ENCODE measurements around the gene DISC1. TPM values are rescaled to one million over a fixed set of nuclear protein-coding genes. Genes with fewer than 3 reads are reported as not detected.

Gene DISC1
- total and polyA plus RNA-seq, 7 donors = 1.2 to 14.1 (median 5.8) TPM

DNA sequence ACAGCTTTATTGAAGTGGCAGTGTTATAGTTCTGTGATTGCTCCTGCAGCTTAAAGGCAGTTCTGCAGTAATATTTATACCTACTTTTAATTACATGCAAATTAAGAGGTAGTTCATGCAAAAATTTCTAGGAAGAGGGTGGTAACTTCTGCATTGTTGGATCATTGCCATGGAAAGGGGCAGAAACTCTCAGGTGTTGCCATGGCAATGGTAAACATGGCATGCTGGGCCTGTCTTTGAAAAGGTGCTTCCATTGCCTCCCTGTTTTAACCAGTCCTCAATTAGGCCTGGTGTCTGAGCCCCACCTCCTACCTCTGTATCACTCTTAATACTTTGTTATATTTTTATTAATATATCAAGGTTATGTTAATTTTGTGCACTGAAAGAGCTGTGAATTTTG is 104.7 kb downstream of the DISC1 start:
- no peak for TF ChIP-seq POLR2A (IDR thresholded peaks at IDR 0.05)
- TF ChIP-seq, protein P1, sequence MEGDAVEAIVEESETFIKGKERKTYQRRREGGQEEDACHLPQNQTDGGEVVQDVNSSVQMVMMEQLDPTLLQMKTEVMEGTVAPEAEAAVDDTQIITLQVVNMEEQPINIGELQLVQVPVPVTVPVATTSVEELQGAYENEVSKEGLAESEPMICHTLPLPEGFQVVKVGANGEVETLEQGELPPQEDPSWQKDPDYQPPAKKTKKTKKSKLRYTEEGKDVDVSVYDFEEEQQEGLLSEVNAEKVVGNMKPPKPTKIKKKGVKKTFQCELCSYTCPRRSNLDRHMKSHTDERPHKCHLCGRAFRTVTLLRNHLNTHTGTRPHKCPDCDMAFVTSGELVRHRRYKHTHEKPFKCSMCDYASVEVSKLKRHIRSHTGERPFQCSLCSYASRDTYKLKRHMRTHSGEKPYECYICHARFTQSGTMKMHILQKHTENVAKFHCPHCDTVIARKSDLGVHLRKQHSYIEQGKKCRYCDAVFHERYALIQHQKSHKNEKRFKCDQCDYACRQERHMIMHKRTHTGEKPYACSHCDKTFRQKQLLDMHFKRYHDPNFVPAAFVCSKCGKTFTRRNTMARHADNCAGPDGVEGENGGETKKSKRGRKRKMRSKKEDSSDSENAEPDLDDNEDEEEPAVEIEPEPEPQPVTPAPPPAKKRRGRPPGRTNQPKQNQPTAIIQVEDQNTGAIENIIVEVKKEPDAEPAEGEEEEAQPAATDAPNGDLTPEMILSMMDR (IDR thresholded peaks at IDR 0.05) = no peak
- H3K9me3 ChIP-seq = no peaks in the 10 kb centered on the region
- no peaks in the 10 kb centered on the region for H3K4me1 ChIP-seq
- intact Hi-C loops (cut with DNase I) = no loop called here
- DNase-seq = no peak
- H3K27ac ChIP-seq = no peak overlapping the region
- no peaks in the 10 kb centered on the region for H3K36me3 ChIP-seq
- no peak overlapping the region for H3K4me3 ChIP-seq
- H3K27me3 ChIP-seq = no peaks in the 10 kb centered on the region

DNA sequence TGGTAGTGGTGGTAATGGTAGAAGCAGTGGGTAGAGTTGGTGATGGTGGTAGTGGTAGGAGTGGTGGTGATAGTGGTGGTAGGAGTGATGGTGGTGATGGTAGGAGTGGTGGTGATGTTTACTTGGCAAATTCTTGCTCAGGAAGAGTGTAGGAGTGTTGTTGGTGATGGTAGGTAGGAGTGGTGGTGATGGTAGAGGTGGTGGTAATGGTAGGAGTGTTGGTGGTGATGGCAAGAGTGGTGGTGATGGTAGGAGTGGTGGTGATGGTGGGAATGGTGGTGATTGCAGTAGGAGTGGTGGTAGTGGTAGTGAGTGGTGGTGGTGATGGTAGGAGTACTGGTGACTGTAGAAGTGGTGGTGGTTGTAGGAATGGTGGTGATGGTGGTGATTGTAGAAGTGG is 106.5 kb downstream of the DISC1 start:
- Histone ChIP-seq H3K4me1 (no peaks in the 10 kb centered on the region), H3K27me3 (no peaks in the 10 kb centered on the region), H3K9me3 (no peaks in the 10 kb centered on the region), H3K4me3 (no peak overlapping the region), H3K36me3 (no peaks in the 10 kb centered on the region), H3K27ac (no peak overlapping the region)
- TF ChIP-seq POLR2AphosphoS5 (IDR thresholded peaks at IDR 0.05) = no peak
- no peak for TF ChIP-seq POLR2A (IDR thresholded peaks at IDR 0.05)
- TF ChIP-seq, protein P1 (IDR thresholded peaks at IDR 0.05) = no peak
- TF ChIP-seq EP300 (IDR thresholded peaks at IDR 0.05) = no peak
- DNase-seq = no peak
- intact Hi-C loops (cut with DNase I) = no loop called here

DNA sequence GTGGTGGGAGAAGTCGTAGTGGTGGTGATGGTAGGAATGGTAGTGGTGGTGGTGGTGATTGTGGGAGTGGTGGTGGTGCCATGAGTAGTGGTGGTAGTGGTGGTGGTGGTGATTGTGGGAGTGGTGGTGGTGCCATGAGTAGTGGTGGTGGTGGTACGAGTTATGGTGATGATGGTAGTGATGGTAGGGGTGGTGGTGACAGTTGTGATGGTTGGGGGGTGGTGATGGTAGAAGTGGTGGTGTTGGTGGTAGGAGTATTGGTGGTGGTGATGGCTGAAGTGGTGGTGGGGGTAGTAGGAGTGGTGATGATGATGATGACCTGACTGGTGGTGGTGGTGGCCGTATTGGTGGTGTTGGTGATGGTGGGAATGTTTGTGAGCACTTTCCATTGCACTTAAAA is 107.1 kb downstream of the DISC1 start:
- 82 to 97% methylated on average over 3 of the region's 3 CpGs for WGBS, 2 donors
- intact Hi-C loops (cut with DNase I) = no loop called here
- Histone ChIP-seq H3K27ac (no peak overlapping the region), H3K9me3 (no peaks in the 10 kb centered on the region), H3K27me3 (no peaks in the 10 kb centered on the region), H3K4me3 (no peak overlapping the region), H3K36me3 (no peaks in the 10 kb centered on the region), H3K4me1 (no peaks in the 10 kb centered on the region)
- DNase-seq = no peak
- TF ChIP-seq, protein P1 (IDR thresholded peaks at IDR 0.05) = no peak
- TF ChIP-seq POLR2A (IDR thresholded peaks at IDR 0.05) (no peak), POLR2AphosphoS5 (IDR thresholded peaks at IDR 0.05) (no peak), EP300 (IDR thresholded peaks at IDR 0.05) (no peak)

DNA sequence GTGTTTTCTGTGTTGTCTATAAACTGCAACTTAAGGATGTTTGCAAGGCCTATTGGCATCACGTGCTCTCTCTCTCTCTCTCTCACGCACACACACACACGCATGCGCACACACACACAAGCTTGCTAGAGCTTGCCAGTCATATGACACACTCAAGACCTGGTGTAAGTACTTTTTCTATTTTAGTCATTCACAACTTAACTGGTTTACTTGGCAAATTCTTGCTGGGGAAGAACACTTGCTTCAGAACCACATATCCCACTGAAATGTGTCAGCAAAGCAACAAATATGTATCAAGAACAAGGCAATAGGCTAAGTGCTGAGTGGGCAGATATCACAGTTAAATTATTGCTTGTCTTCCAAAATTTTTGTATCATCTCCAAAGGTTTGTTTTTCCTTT is 107.8 kb downstream of the DISC1 start:
- no peak overlapping the region for H3K27ac ChIP-seq
- no peaks in the 10 kb centered on the region for H3K36me3 ChIP-seq
- H3K4me1 ChIP-seq = no peaks in the 10 kb centered on the region
- intact Hi-C loops (cut with DNase I) = no loop called here
- H3K27me3 ChIP-seq = no peaks in the 10 kb centered on the region
- WGBS, 2 donors = 86 to 96% methylated on average over 4 of the region's 4 CpGs
- H3K9me3 ChIP-seq = no peaks in the 10 kb centered on the region
- TF ChIP-seq POLR2AphosphoS5 (IDR thresholded peaks at IDR 0.05) = no peak
- TF ChIP-seq POLR2A (IDR thresholded peaks at IDR 0.05) = no peak
- TF ChIP-seq EP300 (IDR thresholded peaks at IDR 0.05) = no peak
- TF ChIP-seq, protein P1 (IDR thresholded peaks at IDR 0.05) = no peak
- DNase-seq = no peak
- H3K4me3 ChIP-seq = no peak overlapping the region

DNA sequence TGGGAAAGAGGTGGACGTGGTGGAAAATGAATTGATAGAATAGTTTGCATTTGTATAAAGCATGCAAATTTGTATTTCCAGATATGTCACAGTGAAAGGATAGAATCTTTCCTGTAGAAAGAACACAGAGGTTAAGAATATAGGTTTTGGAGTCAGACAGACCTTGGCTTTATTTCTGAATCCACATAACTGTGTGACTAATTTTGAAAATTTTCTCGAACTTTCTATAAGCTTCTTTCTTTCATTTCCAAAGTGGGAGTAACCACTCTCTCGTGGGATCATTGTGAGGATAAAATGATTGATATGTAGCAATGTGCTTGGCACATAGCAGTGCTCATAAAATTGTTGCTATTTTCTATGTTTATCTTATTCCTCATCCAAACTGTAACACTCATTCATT is 108.8 kb downstream of the DISC1 start:
- intact Hi-C loops (cut with DNase I) = no loop called here
- no peak for TF ChIP-seq POLR2AphosphoS5 (IDR thresholded peaks at IDR 0.05)
- no peak for TF ChIP-seq EP300 (IDR thresholded peaks at IDR 0.05)
- TF ChIP-seq, protein P1 (IDR thresholded peaks at IDR 0.05) = no peak
- no peak for TF ChIP-seq POLR2A (IDR thresholded peaks at IDR 0.05)
- Histone ChIP-seq H3K4me3 (no peak overlapping the region), H3K36me3 (no peaks in the 10 kb centered on the region), H3K4me1 (no peaks in the 10 kb centered on the region), H3K27me3 (no peaks in the 10 kb centered on the region), H3K9me3 (no peaks in the 10 kb centered on the region), H3K27ac (no peak overlapping the region)
- DNase-seq = no peak
- 76 to 81% methylated on average over 3 of the region's 3 CpGs for WGBS, 2 donors
